Muscle of leg (tissue), 11 donors: ENCODE results near the gene CASZ1. TPM values are rescaled to one million over a fixed set of nuclear protein-coding genes. Genes with fewer than 3 reads are reported as not detected.

ENCODE experiments used
- DNase-seq: peaks from one replicate; pipeline ENCODE4 v3.0.0; 2013
- H3K27ac ChIP-seq: one replicate; pipeline ENCODE4 v1.5.1; 2013; ENCODE audit warnings: mild to moderate bottlenecking, low read length, control low read depth
- H3K27me3 ChIP-seq: one replicate; pipeline ENCODE4 v1.6.1; 2013; ENCODE audit warnings: low read length; ENCODE audit not compliant: control insufficient read depth, insufficient read depth
- H3K36me3 ChIP-seq: one replicate; pipeline ENCODE4 v1.6.1; 2013; ENCODE audit warnings: low read length; ENCODE audit not compliant: control insufficient read depth, insufficient read depth
- H3K4me1 ChIP-seq: one replicate; pipeline ENCODE4 v1.6.1; 2013; ENCODE audit warnings: low read length; ENCODE audit not compliant: control insufficient read depth, insufficient read depth
- H3K4me3 ChIP-seq: one replicate; pipeline ENCODE4 v1.5.1; 2013; ENCODE audit warnings: low read length, control low read depth
- H3K9me3 ChIP-seq: replicated peaks from 2 replicates; pipeline ENCODE4 v1.6.1; 2013; ENCODE audit warnings: low read depth, low read length; ENCODE audit not compliant: control insufficient read depth
- WGBS: methylation state at CpG from one replicate; pipeline ENCODE4 v1.1.5; 2013; ENCODE audit warnings: missing lambda C conversion rate; ENCODE audit not compliant: insufficient coverage; 5-methylcytosine and 5-hydroxymethylcytosine counted together
- polyA plus RNA-seq, 8 donors: library from polyadenylated mRNA; unstranded; fragments of 120-200 nt; gene quantifications; one replicate each; pipeline versions ENCODE4 v1.2.1 to v1.2.3, GENCODE V29; 2013; ENCODE audit warnings: inconsistent platforms in 1 of 8, low replicate concordance in 1 of 8; ENCODE audit not compliant: insufficient read length in 8 of 8, insufficient read depth in 1 of 8
- total RNA-seq: library from RNA; stranded (reverse); fragments of 120-200 nt; gene quantifications from one replicate; pipeline ENCODE4 v1.2.4, GENCODE V29; 2013

CASZ1 gene
- total and polyA plus RNA-seq, 9 donors = 30.8 to 68.4 (median 45.3) TPM

DNA sequence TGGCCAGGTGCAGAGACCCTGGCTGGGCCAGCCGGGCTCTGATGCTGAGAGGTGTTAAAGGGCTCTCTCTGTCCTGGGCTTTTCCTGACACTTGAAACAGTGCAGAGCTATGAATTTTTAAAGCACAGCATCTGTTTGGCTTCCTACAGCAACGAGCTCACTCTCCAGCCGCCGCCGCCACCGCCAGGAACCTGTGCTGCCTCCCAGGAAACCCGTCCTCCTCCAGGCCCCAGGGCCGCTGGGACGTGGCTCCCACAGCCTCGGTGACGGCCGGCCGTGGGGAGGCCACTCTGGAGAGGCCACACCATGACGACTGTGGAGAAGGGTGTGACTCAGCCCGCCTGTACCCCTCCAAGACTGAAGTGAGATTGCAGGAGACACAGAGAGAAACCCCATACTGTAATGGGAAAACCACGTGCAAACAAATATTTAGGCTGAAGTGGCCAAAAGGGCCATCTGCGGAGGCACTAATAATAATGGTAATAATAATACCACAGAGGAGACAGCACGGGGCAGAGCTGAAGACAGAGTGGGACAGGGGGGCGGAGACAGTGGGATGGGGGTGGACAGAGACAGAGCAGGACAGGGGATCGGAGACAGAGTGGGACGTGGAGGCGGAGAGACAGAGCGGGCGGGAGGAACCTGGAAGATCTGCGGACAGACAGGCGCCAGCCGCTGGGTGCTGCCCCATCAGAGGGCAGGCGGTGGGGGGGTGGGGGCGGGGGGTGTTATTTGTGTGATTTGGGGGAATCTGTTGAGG is 139.2 kb downstream of the CASZ1 start:
- Histone ChIP-seq H3K27ac (no peak overlapping the region), H3K27me3 (no peaks in the 10 kb centered on the region), H3K4me3 (no peak overlapping the region), H3K4me1 (peaks cover 14% of the 10 kb centered on the region), H3K36me3 (peaks cover 38% of the 10 kb centered on the region), H3K9me3 (no peaks in the 10 kb centered on the region)
- peak; percentile 38 for DNase-seq
- WGBS = 17% methylated on average over 9 of the region's 29 CpGs

DNA sequence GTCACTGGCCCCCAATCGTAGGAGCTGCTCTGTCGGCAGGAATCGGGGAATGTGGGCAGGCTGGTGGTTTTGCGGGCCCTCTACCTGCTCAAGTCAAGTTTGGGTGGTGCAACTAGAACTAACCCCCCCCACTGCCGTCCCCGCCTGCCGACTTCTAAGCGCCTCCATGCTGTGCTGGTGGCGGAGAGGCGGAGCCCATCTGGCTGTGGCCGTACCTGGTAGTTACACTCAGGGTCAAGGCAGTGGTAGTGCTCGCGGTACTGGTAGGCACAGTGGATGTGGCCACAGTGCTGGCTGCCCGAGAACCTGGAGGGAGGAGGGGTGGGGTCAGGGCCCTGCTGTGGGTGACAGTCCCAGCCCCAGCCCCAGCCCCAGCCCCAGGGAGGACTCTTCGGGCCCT is 140.0 kb downstream of the CASZ1 start:
- Histone ChIP-seq H3K9me3 (no peaks in the 10 kb centered on the region), H3K27ac (no peak overlapping the region), H3K27me3 (peaks cover 4% of the 10 kb centered on the region), H3K36me3 (peaks cover 43% of the 10 kb centered on the region), H3K4me3 (no peak overlapping the region), H3K4me1 (peaks cover 13% of the 10 kb centered on the region)
- WGBS = 80% methylated on average over 8 of the region's 15 CpGs
- no peak for DNase-seq

DNA sequence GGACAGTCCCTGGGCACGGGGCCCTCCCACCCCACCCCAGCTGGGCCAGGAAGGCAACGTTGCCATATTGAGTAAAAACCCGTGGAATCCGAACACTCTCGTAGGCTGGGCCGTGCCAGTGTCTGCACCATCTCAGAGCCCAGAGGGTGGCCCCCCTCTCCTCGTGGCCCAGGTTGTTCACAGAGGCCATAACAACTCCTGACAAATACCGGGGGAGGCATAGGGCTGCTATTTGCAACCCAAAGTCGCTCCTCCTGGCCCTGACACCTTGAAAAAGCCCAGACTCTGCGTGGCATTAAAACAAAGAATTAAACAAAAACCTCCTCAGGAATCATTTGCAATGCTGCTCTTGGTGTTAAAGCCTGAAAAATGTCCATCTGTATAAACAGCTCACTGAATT is 141.4 kb downstream of the CASZ1 start:
- Histone ChIP-seq H3K4me3 (no peak overlapping the region), H3K9me3 (no peaks in the 10 kb centered on the region), H3K27me3 (peaks cover 10% of the 10 kb centered on the region), H3K36me3 (peaks cover 48% of the 10 kb centered on the region), H3K27ac (no peak overlapping the region), H3K4me1 (peaks cover 13% of the 10 kb centered on the region)
- no peak for DNase-seq
- 58% methylated on average over 8 of the region's 10 CpGs for WGBS

DNA sequence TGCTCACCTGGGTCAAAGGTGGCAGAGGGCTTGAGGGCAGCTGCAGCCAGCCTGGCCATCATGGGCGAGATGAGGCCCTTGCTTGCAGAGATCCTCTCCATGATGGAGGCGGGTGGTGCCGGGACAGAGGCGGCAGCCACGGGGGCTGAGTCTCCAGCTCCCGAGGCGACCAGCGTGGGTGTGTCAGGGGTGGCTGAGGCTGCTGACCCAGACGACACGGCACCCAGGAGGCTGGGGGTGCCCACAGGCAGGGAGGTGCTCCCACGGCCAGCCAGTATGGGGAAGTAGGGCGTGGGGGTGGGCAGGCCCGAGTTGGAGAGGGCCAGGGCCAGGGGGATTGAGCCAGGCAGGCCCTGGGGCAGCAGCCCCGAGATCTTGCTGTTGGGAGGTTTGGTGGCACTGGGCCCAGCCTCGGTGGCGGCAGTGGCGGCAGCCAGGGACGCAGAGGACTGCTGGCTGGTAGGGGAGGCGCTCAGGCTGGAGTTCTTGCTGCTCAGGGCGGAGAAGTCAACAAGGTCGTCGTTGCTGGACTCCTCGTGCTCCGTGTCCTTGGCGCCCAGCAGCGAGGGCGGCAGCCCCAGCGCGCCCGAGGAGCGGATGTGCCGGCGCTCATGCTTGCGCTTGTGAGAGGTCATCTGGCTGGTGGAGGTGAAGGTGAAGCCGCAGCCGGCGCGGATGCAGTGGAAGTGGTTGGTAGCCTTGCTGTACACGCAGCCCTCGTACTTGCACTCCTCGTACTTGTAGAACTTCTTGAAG is 142.9 kb downstream of the CASZ1 start:
- DNase-seq = no peak
- H3K9me3 ChIP-seq = no peaks in the 10 kb centered on the region
- 88% methylated on average over 41 of the region's 41 CpGs for WGBS
- H3K27me3 ChIP-seq = peaks cover 14% of the 10 kb centered on the region
- no peak overlapping the region for H3K27ac ChIP-seq
- peaks cover 19% of the 10 kb centered on the region for H3K4me1 ChIP-seq
- no peak overlapping the region for H3K4me3 ChIP-seq
- peaks cover 41% of the 10 kb centered on the region for H3K36me3 ChIP-seq

DNA sequence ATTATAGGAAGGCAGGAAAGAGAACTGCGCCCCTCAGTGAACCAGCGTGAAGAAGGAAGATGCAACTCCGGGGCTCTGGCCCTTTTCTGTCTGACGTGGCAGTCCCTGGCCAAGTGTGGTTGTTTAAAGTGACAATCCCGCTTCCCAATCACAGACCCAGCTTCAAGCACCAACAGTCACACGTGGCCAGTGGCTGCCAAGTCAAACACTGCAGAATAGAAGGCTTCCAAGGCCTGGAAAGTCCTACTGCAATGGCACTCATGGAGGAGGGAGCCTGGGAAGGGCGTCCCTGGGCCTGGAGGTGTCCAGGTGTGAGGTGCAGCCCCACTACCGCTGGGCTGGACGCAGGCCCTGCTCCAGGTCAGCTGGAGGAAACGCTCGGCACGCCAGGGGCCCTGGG is 143.8 kb downstream of the CASZ1 start:
- 77% methylated on average over 10 of the region's 12 CpGs for WGBS
- Histone ChIP-seq H3K4me1 (peaks cover 21% of the 10 kb centered on the region), H3K9me3 (no peaks in the 10 kb centered on the region), H3K4me3 (no peak overlapping the region), H3K36me3 (peaks cover 41% of the 10 kb centered on the region), H3K27me3 (peaks cover 17% of the 10 kb centered on the region), H3K27ac (no peak overlapping the region)
- no peak for DNase-seq

DNA sequence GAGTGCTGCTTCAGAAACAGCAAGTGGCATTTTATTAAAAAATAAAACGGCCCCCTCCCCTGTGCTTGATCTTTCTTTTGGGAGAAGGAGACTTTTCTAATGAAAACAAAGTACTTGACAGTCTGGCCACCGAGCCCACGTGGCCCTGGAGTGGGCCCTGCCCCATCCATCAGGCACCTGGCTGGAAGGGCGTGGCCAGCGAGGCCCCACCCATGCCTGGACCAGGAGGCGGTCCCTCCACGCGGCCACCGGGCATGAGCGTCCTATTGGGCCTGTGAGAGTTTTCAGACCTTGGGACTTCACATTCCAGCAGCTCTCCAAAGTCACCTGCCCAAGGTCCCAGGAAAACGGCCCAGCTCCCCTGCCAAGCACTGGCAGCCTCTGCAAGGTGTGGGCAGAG is 144.7 kb downstream of the CASZ1 start:
- Histone ChIP-seq H3K27me3 (peaks cover 17% of the 10 kb centered on the region), H3K27ac (no peak overlapping the region), H3K4me1 (peaks cover 28% of the 10 kb centered on the region), H3K9me3 (no peaks in the 10 kb centered on the region), H3K4me3 (no peak overlapping the region), H3K36me3 (peaks cover 46% of the 10 kb centered on the region)
- DNase-seq = no peak
- WGBS = 39% methylated on average over 9 of the region's 11 CpGs

DNA sequence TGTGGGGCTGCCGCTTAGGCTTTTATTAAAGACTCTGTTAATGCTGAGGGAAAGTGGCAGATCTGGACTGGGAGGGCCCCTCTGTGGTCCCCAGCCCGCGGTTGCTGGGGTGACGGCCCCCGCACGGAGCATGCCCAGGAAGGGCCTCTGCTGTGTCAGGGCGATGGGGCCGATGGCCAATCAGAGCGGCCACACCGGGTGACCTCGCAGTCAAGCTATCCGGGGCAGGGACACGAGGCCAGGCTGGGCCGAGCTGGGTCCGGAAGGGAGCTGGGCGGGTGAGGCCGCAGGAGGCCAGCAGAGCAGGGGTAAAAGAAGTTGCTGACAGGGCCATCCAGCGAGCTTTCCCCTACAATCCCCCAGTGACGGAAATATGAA is 145.1 kb downstream of the CASZ1 start:
- no peaks in the 10 kb centered on the region for H3K9me3 ChIP-seq
- H3K4me3 ChIP-seq = no peak overlapping the region
- H3K36me3 ChIP-seq = peaks cover 44% of the 10 kb centered on the region
- no peak for DNase-seq
- peaks cover 17% of the 10 kb centered on the region for H3K27me3 ChIP-seq
- WGBS = 37% methylated on average over 17 of the region's 19 CpGs
- no peak overlapping the region for H3K27ac ChIP-seq
- peaks cover 32% of the 10 kb centered on the region for H3K4me1 ChIP-seq

DNA sequence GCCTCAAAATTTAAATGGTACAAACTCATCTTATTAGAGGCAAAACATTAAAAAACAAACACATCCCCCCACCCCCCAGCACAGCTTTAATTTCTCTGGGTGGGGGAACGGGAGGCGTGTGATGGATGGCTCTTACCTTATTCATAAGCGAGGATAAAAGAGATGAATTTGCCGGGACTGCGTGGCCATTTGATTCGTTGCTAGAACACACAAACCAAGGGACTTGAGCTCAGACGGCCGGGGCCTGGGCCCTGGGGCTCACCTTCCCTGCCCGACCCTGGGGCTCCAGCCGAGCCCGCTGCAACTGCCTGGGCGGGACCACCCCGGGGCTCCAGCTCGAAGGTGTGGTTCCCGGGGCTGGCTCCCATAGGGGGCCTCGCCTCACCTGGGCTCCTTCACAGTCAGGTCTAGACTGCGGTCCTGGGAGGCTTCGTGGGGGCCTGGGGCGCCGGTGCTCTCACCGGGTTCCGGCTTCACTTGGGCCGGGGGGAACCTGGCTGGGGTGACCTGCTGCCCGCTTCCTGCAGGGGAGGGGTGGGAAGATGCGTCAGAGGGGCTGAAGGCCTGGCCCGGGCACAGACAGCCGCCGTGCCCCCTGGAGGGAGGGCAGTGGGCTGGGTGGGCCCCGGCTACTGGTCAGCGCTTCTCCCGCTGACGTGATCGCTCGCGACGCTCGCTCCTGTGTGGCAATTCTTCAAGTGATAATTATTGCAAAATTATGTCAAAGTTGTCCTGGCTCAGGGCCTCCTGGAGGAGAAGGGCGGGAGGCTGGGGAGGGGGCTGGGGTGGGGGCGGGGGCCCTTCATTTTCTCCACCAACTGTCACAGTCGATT is 145.7 kb downstream of the CASZ1 start:
- Histone ChIP-seq H3K4me3 (no peak overlapping the region), H3K27me3 (peaks cover 17% of the 10 kb centered on the region), H3K9me3 (no peaks in the 10 kb centered on the region), H3K27ac (no peak overlapping the region), H3K36me3 (peaks cover 47% of the 10 kb centered on the region), H3K4me1 (peaks cover 33% of the 10 kb centered on the region)
- DNase-seq = no peak
- WGBS = 49% methylated on average over 28 of the region's 40 CpGs

DNA sequence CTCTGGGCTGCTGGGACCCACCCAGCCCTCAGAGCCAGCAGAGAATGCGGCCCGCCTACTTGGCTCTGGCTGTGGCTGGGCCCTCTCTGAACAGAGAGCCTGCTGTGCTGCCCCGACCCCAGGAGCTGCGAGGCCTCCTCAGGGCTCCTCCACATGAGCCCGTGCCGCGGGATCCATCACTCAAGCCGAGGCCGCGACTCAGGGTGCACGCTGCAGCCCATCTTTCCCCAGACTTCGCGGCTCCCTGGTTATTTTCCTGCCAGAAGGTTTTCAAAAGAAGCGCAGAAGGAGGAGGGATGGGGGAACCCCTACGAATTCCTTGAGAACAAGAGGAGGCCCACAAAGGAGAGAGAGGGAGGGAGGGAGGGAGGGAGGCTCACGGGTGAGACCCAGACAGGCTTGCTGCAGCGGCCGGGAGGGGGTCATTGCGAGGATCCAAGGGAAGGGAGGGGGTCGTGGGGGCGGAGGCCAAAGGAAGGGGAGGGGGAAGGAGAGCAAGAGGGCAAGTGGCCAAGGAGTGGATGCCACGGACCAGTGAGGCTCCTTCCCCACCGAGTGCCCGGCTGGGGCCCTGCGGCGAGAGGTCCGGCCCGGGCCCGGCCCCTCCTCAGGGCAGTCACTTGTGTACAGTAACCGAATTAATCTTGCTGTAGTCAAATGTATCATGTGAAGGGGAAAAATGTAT is 146.8 kb downstream of the CASZ1 start:
- DNase-seq = no peak
- WGBS = 38% methylated on average over 18 of the region's 30 CpGs
- peaks cover 42% of the 10 kb centered on the region for H3K36me3 ChIP-seq

More for the DNA sequence above, 146.8 kb downstream of the CASZ1 start:
- Histone ChIP-seq H3K4me3 (no peak overlapping the region), H3K4me1 (peaks cover 35% of the 10 kb centered on the region), H3K27me3 (peaks cover 17% of the 10 kb centered on the region), H3K27ac (no peak overlapping the region), H3K9me3 (no peaks in the 10 kb centered on the region)
